Activated CD8-positive, alpha-beta memory T cell treated with anti-CD3 and anti-CD28 coated beads, Interleukin-2, amount 50 U/mL, for 1 hour (primary cell): ENCODE measurements around the gene DYNC2H1.

ENCODE experiments used
- DNase-seq: peaks from one replicate; pipeline ENCODE4 v3.0.0-alpha.2; 2020; ENCODE audit errors: extremely low read depth

DYNC2H1 gene

GRCh38 chr11:103464420-103464819 lies 355.2 kb downstream of the DYNC2H1 start:
- no peak for DNase-seq

DNA sequence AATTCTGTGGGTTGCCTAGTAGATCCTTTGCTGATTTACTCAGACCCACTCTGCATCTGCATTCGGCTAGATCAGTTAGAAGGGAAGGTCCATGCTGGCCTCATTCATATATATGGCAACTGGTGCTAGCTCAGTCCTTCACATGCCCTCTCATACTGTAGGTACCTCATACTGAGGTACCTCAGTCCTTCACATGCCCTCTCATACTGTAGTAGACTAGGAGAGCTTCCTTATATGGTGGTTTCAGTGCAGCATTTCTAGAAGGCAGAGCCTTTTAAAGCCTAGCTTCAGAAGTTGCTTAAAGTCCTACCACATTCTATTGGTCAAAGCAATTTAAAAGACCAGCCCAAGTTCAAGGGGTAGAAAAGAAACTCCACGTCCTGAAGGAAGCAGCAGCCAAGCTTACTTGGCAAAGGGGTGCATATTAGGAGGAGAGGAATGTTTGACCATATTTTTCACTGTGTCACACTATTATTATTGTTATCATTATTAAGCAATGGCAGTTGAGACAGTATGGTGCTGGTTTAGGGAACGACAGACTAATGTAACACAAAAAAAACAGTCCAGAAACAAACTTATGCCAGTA lies 356.4 kb downstream of the DYNC2H1 start:
- DNase-seq: no peak

DNA sequence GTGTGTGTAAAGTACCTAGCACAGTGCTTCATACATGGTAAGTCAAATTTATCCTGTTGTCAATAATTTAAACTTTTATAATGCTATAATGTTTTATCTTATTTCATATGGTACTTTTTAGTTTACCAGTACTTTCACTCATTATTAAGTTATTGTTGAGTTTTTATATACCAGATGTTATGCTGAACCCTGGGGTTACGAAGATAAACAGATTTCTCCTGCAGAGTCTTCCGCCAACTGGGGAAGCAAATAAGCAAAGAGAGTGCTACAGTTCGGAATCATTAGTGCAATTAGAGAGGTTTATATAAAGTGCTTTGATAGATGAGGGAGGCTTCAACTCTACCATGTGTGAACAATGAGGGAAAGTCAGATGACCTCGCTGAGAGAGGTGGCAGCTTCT lies 362.3 kb downstream of the DYNC2H1 start:
- DNase-seq: no peak

GRCh38 chr11:103476874-103477273 lies 367.6 kb downstream of the DYNC2H1 start:
- DNase-seq: no peak

DNA sequence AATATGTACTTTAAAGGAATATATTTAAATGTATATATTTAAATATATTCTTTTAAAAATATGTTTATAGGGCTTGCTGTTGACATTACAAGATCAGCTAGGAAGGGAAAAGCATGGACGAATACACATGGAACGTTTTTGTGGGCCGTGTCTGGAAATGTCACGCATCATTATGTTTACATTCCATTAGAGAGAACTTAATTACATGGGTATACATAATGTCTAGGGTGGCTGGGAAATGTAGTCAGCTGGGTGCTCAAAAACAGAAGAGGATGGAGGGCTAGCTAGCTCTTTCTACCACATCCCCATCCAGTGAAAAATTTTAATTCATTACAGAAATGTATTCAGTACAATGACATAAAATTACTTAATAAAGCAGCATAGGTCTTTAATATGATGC lies 371.2 kb downstream of the DYNC2H1 start:
- DNase-seq: no peak

- DNase-seq: no peak
Observed at GRCh38 chr11:103483996-103484395, 374.8 kb downstream of the DYNC2H1 start.

GRCh38 chr11:103484545-103484944 lies 375.3 kb downstream of the DYNC2H1 start:
- no peak for DNase-seq

GRCh38 chr11:103486604-103487003 lies 377.4 kb downstream of the DYNC2H1 start:
- no peak for DNase-seq

GRCh38 chr11:103487113-103487512 lies 377.9 kb downstream of the DYNC2H1 start:
- no peak for DNase-seq

- DNase-seq: no peak
Observed at GRCh38 chr11:103488031-103488461, 378.8 kb downstream of the DYNC2H1 start.

DNA sequence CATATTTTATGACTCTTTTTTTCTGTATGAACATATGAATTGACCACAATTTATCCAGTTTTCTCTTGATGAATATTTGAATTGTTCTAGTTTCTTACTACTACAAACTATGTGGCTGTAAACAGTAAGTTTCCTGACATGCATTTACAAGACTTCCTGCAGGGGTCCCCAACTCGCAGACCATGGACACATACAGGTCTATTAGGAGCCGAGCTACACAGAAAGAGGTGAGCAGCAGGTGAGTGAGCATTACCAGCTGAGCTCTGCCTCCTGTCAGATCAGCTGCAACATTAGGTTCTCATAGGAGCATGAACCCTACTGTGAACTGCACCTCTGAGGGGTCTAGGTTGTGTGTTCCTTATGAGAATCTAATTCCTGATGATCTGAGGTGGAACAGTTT lies 379.4 kb downstream of the DYNC2H1 start:
- DNase-seq: no peak

- DNase-seq: no peak
Observed at GRCh38 chr11:103491777-103492176, 382.6 kb downstream of the DYNC2H1 start.

GRCh38 chr11:103494491-103494890 lies 385.3 kb downstream of the DYNC2H1 start:
- no peak for DNase-seq

GRCh38 chr11:103497268-103497667 lies 388.0 kb downstream of the DYNC2H1 start:
- no peak for DNase-seq

DNA sequence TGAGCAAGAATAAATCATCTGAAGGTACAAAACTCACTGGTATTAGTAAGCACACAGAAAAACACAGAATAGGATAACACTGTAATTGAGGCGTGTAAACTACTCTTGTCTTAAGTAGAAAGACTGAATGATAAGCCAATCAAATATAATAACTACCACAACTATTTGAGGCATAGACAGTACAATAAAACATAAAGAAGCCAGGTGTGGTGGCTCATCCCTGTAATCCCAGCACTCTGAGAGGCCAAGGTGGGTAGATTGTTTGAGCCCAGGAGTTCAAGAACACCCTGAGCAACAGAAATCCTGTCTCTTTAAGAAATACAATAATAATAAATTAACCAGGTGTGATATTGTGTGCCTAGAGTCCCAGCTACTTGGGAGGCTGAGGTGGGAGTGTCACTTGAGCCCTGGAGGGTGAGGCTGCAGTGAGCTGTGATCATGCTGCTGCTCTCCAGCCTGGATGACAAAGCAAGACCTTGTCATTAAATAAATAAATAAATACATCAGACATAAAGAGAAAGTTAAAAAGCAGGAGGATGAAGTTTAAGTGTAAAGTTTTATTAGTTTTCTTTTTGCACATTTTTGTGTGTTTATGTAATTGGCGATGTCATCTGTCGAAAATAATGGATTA lies 390.6 kb downstream of the DYNC2H1 start:
- no peak for DNase-seq

DNA sequence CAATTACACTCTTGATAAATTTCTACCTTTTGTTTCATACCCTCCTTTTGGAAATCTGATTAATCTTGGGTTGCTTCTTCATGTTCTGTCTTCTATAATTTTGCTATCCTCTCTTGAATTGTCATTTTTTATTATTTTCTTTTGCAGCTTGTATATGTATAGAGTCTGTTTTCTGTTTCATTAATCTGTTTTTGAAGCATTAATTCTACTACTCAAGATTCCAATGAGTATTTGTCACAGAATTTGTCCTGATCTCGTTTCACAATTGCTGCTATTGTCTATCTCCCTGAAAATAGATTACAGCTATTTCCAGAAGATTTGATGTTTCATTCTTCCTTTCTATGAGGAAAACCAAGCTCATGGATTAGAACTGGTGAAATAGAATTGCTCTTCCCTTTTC lies 406.1 kb downstream of the DYNC2H1 start:
- DNase-seq: no peak

DNA sequence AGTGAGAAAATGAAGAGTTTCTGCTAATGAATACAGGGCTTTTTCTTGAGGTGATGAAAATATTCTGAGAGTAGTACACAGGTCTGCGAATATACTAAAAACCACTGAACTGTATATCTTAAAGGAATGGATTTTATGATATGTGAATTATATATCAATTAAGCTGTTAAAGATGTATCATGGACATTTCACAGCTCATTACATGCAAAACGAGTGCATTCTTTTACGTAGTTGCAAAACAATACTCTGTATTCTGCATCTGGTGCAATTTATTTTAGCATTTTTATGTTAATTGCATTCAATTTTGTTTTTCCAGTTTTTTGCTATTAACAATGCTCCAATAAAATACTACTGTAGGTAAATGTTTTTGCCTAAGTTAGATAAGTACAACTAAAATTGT lies 411.6 kb downstream of the DYNC2H1 start:
- DNase-seq: no peak

DNA sequence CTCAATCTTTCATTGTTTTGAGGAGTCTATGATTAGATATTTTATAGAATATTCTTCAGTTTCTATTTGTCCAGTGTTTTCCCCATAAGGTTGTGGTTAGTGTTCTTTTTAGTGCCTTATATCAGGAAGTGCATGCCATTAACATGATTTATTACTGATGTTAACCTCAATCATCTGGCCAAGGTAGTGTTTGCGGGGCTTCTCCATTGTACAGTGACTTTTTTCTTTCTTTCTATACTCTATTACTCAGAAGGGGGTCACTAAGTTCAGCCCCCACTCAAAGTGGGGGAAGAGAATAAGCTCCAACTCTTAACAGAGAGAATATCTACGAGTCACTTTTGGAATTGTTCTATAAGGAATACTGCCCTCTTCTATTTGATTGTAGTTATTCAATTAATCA lies 415.8 kb downstream of the DYNC2H1 start:
- no peak for DNase-seq

GRCh38 chr11:103528046-103528445 lies 418.8 kb downstream of the DYNC2H1 start:
- no peak for DNase-seq

- no peak for DNase-seq
Observed at GRCh38 chr11:103528596-103528995, 419.4 kb downstream of the DYNC2H1 start.

DNA sequence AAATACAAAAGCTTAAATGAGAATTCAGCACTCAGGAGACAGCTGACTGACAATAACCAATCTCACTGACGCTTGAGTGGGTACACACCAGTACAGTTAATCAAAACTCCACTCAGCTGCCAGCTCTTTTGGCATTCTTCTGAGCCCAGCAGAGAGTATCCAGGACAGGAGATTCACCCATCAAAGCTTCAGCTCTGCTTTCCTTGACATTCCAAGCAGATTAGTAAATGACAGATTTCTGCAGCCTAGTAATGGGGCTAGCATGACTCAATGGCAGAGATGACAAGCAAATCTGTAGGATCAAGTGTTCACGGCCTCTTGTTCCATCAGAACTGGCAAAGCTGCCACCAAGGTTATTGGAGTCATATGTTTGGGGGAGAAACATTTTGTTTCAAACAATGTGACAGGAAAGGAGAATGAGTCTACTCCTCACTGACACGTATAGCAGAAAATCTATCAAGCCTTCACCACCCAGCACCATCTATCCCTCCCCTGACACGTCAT lies 420.0 kb downstream of the DYNC2H1 start:
- no peak for DNase-seq
